GM21447 (cell line): Measurements from ENCODE around the gene DEDD2.

Experiments used
- ATAC-seq: cut with Tn5 transposase; IDR thresholded peaks from one replicate; pipeline ENCODE4 v1.9.1; 2021; ENCODE audit not compliant: unreplicated experiment

Gene DEDD2

DNA sequence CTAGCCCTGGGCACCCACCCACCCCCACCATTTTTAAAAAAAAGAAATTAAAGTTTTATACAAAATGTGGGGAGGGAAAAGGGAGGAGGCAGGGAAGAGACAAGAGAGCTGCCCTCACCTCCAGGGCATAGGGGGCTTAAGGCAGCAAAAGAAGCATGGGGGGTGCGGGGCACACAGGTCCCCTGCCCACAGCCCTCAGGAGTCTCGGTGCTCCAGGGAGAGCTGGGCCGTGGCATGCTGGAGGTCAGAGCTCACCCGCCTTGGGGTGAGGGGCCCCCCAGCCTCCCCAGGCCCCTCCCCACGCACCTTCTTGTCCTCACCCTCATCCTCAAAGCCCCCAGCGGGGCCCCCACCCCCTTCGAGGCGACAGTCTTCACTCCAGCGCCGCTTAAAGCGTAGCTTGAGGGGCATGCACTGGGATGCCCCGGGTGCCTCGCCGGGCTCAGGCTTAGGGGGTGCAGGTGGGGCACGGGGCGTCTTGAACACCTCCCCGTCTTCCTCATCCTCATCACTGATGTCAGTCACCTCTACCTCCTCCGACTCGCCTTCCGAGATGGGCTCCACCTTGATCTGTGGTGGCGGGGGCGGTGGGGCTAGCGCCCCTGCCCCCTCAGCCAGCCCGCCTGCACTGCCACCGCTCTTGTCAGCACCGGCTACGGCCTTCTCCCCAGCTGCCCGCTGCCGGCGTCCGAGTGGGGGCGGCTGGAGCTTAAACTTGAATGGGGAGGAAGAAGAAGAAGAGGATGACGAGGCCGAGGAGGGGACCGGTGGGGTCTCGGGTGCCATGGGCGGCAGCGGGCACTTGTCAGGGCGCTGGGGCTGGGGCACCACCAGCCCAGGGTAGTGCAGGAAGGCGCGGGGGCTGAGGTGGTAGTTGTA lies 31.0 kb upstream of the DEDD2 start:
- no peak for ATAC-seq

GRCh38 chr19:42247640-42248199 lies 30.2 kb upstream of the DEDD2 start:
- ATAC-seq, result no peak

- no peak for ATAC-seq
These were observed 29.6 kb upstream of the DEDD2 start for GRCh38 chr19:42246922-42247639.

GRCh38 chr19:42246143-42246921 lies 28.9 kb upstream of the DEDD2 start:
- no peak for ATAC-seq

DNA sequence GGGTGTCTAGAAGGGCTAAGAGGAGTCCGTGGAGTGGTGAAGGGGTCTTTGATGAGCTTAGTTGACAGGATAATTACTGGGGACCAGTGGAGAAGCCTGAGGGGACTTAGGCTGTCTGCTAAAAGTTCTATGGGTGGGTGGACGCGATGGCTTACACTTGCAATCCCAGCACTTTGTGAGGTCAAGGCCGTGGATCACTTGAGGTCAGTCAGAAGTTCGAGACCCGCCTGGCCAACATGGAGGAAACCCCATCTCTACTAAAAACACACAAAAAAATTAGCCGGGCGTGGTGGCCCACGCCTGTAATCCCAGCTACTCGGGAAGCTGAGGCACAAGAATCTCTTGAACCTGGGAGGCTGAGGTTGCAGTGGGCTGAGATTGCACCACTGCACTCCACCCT lies 27.8 kb upstream of the DEDD2 start:
- no peak for ATAC-seq

DNA sequence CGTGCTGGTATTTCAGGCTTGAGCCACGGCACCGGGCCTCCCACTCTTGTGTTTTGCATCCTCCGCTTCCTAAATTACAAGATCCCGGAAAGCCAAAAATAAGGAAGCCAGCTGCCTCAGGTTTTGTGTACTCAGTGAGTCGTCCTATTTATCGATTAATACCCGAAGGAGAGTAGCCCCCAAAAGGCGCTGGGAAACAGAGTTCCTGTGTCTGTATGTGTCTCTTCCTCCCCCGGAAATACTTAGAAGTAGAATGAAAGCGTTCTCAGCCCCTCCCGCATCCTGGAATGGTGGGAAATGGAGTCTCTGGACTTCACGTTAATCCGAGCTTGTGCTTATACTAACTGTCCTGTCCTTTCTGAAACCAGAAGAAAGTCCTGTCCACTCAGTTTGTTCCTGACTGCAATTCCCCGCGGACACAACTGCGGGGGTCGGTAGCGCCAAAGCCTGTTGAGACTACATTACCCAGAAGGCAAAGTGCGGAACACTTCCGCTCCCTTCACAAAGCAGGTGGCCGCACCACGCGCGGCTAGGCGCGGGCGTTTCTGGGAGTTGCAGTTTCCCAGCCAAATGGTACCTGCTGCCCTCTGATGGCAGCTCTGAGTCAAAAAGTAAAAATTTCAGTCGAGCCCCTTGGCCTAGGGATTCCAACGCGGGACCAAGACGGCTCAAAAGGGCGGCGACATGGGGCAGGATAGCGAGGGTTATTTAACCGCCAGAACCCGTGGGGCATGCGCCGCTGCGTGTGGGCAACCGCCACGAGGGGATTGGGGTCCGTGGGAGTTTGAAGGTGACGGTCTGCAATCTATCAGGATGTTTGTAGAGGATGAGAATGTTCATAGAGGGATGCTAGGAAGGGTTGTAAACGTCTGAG lies 27.1 kb upstream of the DEDD2 start:
- ATAC-seq, result peak; percentile 35

DNA sequence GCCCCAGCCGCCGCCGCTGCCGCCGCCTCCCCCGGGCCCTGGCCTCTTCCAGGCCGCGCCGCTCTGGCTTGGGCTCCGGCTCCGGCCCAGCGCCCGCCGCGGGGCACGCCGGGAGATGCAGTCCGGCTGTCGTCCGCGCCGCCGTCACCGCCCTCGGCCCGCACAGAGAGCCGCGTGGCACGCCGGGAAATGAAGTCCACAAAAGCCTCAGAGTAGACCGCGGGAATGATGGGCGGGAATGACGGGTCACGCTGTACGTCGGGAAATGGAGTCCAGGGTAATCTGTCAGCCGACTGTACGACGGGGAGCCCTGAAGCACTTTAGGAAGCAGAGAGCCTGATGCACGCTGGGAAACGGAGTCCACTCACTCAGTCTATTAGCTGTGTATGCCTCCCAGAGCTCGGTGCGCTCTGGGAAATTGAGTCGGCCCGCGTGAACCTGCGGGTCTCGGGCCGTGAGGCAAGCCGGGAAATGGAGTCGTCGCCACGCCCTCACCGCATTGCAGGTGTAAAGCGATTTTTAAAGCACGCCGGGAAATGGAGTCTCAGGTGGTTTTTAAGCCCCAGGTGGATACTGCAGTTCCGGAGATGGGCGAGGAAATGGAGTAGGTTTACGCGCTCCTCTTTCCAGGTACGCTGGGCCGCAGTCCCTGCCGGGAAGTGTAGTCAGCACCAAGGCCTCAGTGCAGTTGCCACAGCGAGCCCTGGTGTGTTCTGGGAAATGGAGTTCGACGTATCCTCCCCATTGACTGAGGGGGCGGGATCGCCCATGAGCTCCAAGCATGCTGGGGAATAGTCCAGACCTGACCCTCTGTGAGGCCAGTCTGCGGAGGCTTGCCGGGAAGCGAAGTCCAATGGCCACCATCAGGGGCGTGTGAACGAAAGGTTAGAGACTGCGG lies 25.3 kb upstream of the DEDD2 start, which contains the start of gene GSK3A:
TSS of gene GSK3A (minus strand) at position 91 of the 898 bp plus-strand sequence. CDS start 137 bp downstream, outside the sequence.
- ATAC-seq, result peak; percentile 62

DNA sequence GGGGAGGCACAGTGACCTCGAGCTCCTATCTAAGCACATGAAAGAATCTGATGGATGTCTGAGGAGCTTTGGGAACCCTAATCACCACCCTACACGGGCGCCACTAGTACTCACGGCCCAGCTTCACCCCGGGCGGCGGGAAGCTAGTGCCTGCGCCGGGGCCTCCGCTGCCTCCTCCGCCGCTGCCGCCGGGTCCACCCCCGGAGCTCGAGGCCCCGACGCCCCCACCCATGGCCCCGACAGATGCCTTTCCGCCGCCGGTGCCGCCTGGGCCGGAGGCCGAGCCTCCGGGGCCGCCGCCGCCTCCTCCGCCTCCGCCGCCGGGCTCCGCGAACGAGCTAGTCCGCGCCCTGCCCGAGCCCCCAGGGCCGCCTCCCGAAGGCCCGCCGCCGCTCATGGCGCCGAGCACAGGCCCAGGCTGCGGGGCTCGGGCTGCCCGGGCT lies 24.6 kb upstream of the DEDD2 start:
- no peak for ATAC-seq

GRCh38 chr19:42241279-42241678 lies 23.8 kb upstream of the DEDD2 start:
- no peak for ATAC-seq

- no peak for ATAC-seq
These were observed 22.2 kb upstream of the DEDD2 start for GRCh38 chr19:42239544-42240220.

DNA sequence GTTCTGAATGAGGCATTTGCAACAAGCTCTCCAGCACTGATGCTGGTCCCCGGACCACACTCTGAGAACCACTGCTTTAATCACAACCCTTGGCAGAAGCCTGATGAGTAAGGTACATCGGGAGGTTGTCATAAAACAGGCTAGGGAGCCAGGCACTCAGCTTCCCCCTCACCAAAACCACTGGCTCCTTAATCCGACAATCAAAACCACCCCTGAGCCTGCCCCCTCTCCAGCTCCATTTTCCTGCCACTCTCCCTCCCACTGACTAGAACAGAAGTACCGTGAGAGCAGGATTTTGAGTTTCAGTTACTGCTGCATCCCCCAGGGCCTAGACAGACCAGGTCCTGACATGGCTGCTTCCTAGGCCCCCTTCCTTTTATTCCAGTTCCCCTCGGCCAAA lies 17.7 kb upstream of the DEDD2 start:
- ATAC-seq, result no peak

DNA sequence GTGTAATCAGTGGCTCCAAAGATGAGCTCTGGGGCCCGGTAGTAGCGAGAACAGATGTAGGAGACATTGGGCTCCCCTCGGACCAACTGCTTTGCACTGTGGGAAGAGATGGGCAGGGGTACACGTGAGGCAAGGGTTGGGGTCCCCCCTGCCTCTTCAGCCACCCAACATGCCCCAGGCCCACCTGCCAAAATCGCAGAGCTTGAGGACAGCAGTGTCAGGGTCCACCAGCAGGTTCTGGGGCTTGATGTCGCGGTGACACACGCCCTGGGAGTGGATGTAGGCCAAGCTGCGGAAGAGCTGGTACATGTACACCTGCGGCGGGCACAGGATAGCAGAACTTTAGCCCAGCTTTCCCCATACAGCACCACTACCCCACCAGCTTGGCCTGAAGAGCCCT lies 16.9 kb upstream of the DEDD2 start:
- no peak for ATAC-seq

- no peak for ATAC-seq
These were observed 16.3 kb upstream of the DEDD2 start for GRCh38 chr19:42233678-42234292.

DNA sequence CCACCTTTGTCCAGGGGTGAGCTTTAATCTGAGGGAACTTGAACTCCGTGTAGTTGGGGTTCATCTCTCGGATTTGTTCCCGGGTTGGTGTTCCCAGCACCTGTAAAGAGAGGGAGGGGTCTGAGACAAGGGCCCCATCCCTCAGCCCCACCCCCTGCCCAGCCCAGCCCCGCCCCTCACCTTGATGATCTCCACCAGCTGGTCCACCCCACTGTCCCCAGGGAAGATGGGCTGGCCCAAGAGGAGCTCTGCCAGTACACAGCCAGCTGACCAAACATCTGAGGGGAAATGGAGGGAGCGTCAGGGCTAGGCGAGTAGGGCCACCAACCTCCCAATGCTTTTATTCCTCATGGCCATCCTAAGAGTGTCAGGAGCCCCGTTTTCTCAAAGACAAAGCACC lies 15.6 kb upstream of the DEDD2 start:
- no peak for ATAC-seq

DNA sequence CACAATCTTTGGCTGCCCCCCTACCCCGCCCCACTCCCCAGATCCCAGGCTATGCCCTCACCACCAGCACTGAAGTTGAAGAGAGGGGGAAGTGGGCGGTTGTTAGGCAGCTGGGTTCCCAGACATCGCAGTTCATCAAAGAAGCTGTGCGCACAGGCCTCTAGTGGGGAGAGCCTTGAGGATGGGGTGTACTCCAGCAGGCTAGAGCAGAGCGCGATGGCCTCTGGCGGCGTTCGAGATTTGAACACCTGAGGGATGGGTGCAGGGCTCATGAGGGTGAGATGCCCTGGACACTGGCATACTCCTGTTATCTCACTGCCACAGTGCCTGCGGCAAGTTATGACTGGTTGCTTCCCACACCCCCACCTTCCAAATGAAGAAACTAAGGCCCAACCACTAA lies 15.0 kb upstream of the DEDD2 start:
- ATAC-seq, result no peak

DNA sequence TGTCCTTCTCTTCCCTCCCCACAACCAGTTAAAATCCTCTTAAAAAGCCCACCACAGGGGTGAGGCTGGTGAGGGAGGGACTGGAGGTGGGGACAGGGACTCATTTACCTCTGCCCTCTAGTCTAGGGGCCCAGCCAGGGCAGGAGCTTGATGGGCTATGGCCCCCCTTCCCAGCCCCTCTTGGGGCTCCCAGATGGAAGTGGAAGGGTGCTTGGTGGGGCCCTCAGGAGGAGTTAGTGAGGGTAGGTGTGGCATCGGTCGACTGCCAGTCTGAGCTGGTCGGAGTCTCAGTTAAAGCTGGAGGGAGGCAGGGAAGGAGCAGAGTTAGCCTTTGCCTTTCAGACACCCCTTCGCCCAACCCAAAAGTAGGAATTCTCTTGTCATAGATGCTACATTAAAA lies 13.1 kb upstream of the DEDD2 start:
- no peak for ATAC-seq

DNA sequence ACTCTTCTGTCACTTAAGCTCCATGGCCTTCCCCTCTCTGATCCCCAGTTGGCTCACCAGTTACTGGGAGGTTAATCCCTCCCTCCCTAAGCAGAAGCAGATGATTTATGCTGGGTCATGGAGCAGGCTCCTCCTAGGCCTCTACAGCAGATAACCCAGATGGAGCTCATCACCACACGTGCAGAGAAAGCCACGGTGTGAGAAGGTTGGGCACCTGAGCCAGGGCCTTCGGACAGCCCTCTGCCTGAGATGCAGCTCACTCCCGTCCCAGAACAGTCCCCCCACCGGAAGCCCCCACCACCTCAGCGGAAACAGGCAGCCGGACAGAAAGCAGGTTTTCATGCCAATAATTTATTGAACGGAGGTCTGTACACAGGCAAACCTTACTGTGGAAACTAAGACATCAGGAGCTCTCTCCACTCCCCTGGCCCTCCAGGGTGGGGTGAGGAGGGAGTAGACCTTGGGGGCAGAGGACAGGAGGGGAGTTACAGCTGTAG lies 12.4 kb upstream of the DEDD2 start:
- no peak for ATAC-seq

DNA sequence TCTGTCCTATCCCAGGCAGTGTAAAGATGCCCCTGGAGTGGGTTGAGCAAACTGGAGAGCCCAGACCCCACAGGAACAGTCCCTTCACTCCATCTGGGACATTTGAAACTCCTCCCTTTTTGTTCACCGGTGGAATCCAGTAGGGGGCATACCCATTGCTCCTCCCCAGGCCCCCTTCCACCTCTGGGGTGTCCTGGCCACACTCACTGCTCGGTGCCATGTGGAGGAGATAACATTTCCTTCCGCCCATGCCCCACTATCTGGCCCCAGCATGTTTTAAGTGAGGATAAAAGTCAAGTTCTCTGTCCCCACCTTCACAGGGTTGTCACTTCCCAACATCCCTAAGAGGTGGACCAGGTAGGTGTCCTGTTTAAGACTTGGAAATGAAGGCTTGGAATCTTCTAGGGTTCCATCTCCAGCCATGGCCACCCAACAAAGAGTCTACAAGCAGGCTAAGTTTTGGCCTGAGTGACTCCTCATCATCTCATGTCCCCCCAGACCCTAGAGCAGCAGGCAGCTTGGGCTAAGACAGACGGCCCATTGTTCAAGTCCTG lies 11.9 kb upstream of the DEDD2 start:
- no peak for ATAC-seq
